Right hindlimb (tissue), 1 donor: ENCODE measurements around the gene AVP.
A peak's percentile ranks its signal among the peaks of the same experiment; 100 is the strongest.
"Not testable (repeated sequence)": the region's sequence is repeated elsewhere in the genome, so short reads cannot be mapped to it uniquely, and the experiment has no call there.

Source experiments
- DNase-seq: peaks from one replicate; pipeline ENCODE4 v3.0.0-alpha.2; 2018

The AVP gene, protein sequence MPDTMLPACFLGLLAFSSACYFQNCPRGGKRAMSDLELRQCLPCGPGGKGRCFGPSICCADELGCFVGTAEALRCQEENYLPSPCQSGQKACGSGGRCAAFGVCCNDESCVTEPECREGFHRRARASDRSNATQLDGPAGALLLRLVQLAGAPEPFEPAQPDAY

GRCh38 chr20:3084283-3084985 lies at the start of gene AVP:
TSS of gene AVP (minus strand) at chr20:3084724. CDS start at chr20:3084674, 50 bp downstream.
- no peak for DNase-seq

DNA sequence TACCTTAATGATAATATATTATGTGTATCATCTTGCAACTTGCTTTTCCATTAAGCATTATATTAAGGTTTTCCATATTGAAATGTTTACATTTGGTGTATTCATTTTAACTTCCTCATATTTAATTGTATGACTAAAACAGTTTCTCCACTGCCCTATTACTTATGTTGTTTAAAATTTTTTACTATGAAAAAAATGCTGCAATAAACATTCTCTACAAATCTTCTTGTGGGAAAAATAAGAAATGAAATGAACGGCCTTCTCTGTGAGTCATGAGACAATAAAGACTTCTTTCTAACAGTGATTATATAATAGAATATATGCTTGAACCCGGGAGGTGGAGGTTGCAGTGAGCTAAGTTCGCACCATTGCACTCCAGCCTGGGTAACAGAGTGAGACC lies 49.6 kb upstream of the AVP start:
- no peak for DNase-seq

- DNase-seq, result no peak
Observed at GRCh38 chr20:3133155-3133554, 48.6 kb upstream of the AVP start.

DNA sequence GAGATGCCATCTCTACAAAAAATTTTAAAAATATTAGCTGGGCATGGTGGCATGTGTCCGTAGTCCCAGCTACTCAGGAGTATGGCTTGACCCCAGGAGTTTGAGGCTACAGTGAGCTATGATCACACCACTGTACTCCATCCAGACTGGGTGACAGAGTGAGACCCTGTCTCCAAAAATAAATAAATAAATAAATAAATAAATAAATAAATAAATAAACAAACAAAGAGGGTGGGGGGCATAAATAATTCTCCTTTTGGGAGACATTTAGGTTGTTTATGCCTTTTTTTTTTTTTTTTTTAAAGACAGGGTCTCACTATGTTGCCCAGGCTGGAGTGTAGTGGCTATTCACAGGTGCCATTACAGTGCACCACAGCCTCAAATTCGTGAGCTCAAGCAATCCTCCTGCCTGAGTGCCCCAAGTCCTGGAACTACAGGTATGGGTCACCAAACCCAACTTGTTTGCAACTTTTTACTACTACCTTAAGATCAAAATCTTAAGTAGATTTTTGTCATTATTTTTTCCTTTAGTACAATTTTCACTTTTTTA lies 45.6 kb upstream of the AVP start:
- DNase-seq, result no peak

GRCh38 chr20:3129094-3129493 lies 44.6 kb upstream of the AVP start:
- DNase-seq, result no peak

- DNase-seq, result no peak
Observed at GRCh38 chr20:3128275-3128984, 43.9 kb upstream of the AVP start.

- no peak for DNase-seq
Observed at GRCh38 chr20:3126527-3126859, 42.0 kb upstream of the AVP start.

- DNase-seq, result not testable (repeated sequence)
Observed at GRCh38 chr20:3125776-3126526, 41.4 kb upstream of the AVP start.

GRCh38 chr20:3124773-3125560 lies 40.4 kb upstream of the AVP start:
- not testable (repeated sequence) for DNase-seq

GRCh38 chr20:3124163-3124562 lies 39.6 kb upstream of the AVP start:
- not testable (repeated sequence) for DNase-seq

- DNase-seq, result no peak
Observed at GRCh38 chr20:3123542-3123941, 39.0 kb upstream of the AVP start.

DNA sequence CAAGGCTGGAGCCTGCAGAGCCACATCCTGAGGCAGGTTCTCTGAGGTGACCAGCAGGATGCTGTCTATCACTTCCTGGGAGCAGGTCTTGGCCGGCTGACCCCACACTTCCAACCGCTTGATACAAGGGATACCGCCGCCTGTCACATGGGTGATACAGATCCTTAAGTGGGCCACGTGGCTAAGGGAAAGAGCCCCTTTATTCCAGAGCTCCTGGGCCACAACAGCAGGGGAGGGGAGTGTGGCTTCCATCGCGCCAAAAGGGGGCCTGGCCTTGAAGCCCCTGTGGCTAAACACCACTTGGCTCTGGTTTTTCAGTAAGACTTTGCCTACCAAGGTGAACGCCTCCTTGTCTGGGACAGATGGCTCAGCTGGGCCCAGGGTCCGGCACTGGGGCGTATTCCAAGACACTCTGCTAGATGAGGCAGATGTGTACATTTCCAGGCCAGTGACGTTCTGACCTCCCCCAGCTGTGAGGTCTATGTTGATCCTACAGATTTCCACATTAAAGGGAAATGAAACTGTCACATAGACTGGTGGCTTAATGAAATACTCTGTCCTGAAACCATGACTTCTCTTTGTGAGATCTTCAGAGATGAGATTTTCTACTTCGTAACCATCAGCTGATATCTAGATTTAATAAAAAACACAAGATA lies 37.6 kb upstream of the AVP start:
- no peak for DNase-seq

GRCh38 chr20:3121271-3121911 lies 36.9 kb upstream of the AVP start:
- DNase-seq, result no peak

DNA sequence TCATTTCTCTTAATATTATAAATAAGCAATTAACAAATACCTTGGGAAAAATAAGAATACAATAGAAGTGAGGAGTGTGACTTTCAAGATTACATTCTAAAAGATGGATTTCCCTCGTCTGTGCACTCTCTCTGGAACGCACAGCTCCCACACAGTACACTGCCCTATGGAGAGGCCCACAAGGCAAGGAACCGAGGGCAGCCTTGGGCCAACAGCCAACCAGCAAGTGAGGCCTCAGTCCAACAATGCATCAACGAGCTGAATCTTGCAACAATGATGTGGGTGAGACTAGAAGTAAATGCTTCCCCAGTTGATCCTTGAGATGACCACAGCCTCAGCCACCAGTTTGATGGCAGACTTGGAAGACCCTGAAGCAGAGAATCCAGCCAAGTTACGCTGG lies 34.5 kb upstream of the AVP start:
- DNase-seq, result no peak

DNA sequence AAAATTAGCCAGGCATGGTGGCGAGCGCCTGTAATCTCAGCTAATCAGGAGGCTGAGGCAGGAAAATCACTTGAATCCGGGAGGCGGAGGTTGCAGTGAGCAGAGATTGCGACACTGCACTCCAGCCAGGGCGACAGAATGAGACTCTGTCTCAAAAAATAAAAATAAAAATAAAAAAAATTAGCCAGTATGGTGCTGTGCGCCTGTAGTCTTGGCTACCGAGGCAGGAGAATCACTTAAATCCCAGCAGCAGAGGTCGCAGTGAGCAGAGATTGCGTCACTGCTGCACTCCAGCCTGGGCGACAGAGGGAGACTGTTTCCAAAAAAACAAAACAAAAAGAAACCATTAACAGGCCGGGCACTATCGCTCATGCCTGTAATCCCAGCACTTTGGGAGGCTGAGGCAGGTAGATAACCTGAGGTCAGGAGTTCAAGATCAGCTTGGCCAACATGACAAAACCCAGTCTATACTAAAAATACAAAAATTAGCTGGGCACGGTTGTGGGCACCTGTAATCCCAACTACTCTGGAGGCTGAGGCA lies 33.4 kb upstream of the AVP start:
- DNase-seq, result peak; percentile 63

DNA sequence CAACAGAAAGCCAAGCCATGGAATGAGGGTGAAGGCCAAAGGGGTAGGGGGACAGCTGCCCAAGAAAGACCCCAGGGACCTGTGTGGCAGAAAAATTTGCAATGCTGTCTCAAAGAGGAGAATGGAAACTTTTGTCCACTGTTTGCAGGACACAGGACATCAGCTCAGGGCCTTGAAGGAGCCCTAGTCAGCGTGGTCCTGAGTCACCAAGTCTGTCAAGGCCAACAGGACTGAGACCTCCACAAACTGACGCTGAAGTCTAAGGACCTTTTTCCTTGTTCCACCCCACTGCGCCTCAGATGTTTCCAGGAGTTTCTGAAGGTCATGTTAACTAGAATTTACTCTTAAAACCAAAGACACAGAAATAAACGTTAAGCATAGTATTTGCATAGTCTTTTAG lies 31.8 kb upstream of the AVP start:
- no peak for DNase-seq

- DNase-seq, result peak; percentile 48
Observed at GRCh38 chr20:3115190-3116107, 30.9 kb upstream of the AVP start.

GRCh38 chr20:3111995-3112394 lies 27.5 kb upstream of the AVP start:
- no peak for DNase-seq

DNA sequence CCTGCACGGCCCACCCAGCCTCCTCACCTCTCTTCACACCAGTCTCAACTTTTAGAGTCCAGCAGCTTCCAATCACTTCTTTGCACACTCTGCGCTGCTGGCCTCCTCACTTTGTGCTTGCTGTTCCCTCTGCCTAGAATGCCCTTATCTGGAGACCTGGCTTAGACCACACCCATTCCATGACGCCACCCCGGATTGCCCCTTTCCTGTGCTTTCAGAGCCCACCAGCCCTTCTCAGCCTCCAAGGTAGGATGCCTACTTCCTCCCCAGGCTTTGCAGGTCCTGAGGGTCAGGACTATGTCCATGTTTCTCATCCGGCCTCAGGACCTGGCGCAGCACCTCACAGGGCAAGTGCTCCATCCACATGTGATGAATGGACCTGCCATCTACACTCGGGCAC lies 27.0 kb upstream of the AVP start:
- no peak for DNase-seq
